H1 (cell line): ENCODE data around the gene SLC2A4. TPM values are rescaled to one million over a fixed set of nuclear protein-coding genes. Genes with fewer than 3 reads are reported as not detected.

Experiments
- ASH2L ChIP-seq: fragments of 200-600, 300-600 bp; sonication (generic); IDR thresholded peaks from one replicate; pipeline ENCODE4 v1.7.1; 2017; ENCODE audit warnings: low read length
- CHD7 ChIP-seq: fragments of 300-600 bp; sonication (generic); IDR thresholded peaks from 2 replicates; pipeline ENCODE4 v1.7.1; 2012; ENCODE audit warnings: low read length, moderate library complexity, mild to moderate bottlenecking, inconsistent platforms; ENCODE audit not compliant: insufficient replicate concordance
- KDM4A ChIP-seq: IDR thresholded peaks from one replicate; pipeline ENCODE4 v1.7.1; 2012; ENCODE audit warnings: low read depth, mild to moderate bottlenecking, moderate library complexity, low read length, inconsistent platforms; ENCODE audit not compliant: severe bottlenecking
- SIN3A ChIP-seq, 2 experiments: IDR thresholded peaks in 1 of 2; conservative IDR thresholded peaks in 1 of 2; 2 replicates each; pipeline ENCODE4 v1.6.1; 2011 to 2012; ENCODE audit warnings: low read length in 2 of 2, improper control_type of control experiment in 1 of 2, low read depth in 1 of 2, mild to moderate bottlenecking in 1 of 2
- TAF7 ChIP-seq: optimal IDR thresholded peaks from 2 replicates; pipeline ENCODE3; 2011; ENCODE audit warnings: low read depth, mild to moderate bottlenecking, inconsistent platforms, low read length, moderate library complexity, borderline replicate concordance
- polyA plus RNA-seq, 7 experiments: library from polyadenylated mRNA; depleted of rRNA in 3 of 7; stranded (reverse) in 5 of 7; unstranded in 2 of 7; fragments of >200 nt in 5 of 7; fragments of 200-250 nt in 2 of 7; gene quantifications; 1 replicate in 5 of 7; 2 replicates in 1 of 7; 4 replicates in 1 of 7; pipeline versions ENCODE4 v1.2.1 to v1.2.3, GENCODE V29; 2011 to 2013; ENCODE audit warnings: missing spikeins in 2 of 7, mixed read lengths in 2 of 7
- total RNA-seq: library from RNA; stranded (reverse); fragmentation: NEBNext Ultra II Directional; extraction: Animal tissue kit (Norgen Biotek cat#: 25700); gene quantifications from 2 replicates; pipeline ENCODE4 v1.2.1, GENCODE V29; 2021

The SLC2A4 gene
- total and polyA plus RNA-seq, 2 of the 8 experiments (the other 6 are each of a cell fraction or from before 2014, with no cell fraction given): 5.7 to 6.9 TPM

DNA sequence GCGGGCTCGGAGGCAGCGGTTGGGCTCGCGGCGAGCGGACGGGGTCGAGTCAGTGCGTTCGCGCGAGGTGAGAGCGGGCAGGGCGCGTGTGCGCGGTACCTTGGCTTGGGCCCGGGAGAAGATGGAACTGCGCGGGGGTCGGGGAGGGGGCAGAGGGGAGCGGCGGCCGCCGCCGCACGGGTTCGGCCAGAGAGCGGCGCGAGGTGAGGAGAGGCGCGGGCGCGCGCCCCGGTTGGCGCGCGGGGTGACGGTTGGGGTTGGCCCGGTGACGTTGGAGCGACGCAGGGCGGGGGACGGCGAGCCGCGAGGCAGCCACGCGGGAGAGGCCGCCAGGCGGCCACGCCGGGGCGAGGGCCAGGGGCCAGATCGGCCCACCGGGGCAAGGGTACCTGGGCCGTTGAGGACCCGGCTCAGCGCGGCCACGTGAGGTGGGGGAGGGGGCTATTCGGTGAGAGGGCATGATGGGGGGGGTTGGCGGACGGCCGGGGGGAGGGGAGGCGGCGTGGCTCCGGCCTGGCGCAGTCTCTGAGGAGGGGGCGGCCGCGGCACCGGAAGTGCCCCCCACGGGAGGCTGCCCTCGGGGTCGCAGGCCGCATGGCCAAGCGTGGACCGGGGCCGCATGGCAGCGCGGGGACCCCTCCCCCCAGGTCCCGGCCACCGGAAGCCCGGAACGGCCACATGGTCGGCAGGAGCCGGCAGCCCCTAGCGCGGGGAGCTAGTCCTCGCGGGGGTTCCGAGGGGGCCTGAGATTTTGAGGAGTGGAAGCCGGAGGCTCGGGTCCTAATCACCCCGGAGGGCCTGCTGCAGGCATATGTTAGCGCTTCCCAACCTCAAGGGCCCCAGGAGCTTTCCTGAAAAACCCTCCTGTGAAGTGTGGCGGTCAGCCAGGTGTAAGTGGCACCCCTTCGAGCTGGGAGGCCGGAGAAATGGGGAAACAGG is 26.4 kb downstream of the SLC2A4 start (continued):
- TF ChIP-seq CHD7 (no peak), ASH2L (no peak), KDM4A (peak; percentile 25), SIN3A (conservative IDR thresholded peaks at IDR 0.05 in 1 of 2, IDR thresholded peaks at IDR 0.05 in 1 of 2; ENCODE audit: low read depth in 1 of 2, low read length in 2 of 2) (0 out of 4 replicates have a peak, but pooled peaks have one; percentile 4 to 15), TAF7 (peak; percentile 4)
